Type B pancreatic cell (in vitro differentiated cells): ENCODE data around the gene ADAMTS6. TPM values are rescaled to one million over a fixed set of nuclear protein-coding genes. Genes with fewer than 3 reads are reported as not detected.
"Not testable (repeated sequence)": the region's sequence is repeated elsewhere in the genome, so short reads cannot be mapped to it uniquely, and the experiment has no call there.

Experiments
- DNase-seq: peaks from one replicate; pipeline ENCODE4 v3.0.0; 2021; ENCODE audit warnings: mixed read lengths; ENCODE audit not compliant: unreplicated experiment; ENCODE audit errors: extremely low spot score
- H3K27ac Mint-ChIP-seq: 2 replicates; pipeline ENCODE4 v1.8.0; 2021; ENCODE audit warnings: mild to moderate bottlenecking, mixed read lengths
- H3K27me3 Mint-ChIP-seq: 2 replicates; pipeline ENCODE4 v1.8.0; 2021; ENCODE audit warnings: mixed read lengths
- H3K36me3 Mint-ChIP-seq: 2 replicates; pipeline ENCODE4 v1.8.0; 2021; ENCODE audit warnings: mixed read lengths
- H3K4me1 Mint-ChIP-seq: one replicate; pipeline ENCODE4 v1.8.0; 2021; ENCODE audit warnings: mixed read lengths; ENCODE audit not compliant: unreplicated experiment
- H3K4me3 Mint-ChIP-seq: 2 replicates; pipeline ENCODE4 v1.8.0; 2021; ENCODE audit warnings: mild to moderate bottlenecking, mixed read lengths
- H3K9me3 Mint-ChIP-seq: 2 replicates; pipeline ENCODE4 v1.8.0; 2021; ENCODE audit warnings: mixed read lengths
- total RNA-seq: library from RNA; stranded (reverse); gene quantifications from 2 replicates; pipeline ENCODE4 v1.2.1, GENCODE V29; 2021; ENCODE audit warnings: low replicate concordance
- TF ChIP-seq, protein P1 (sequence below): fragments of 200-600 bp; sonication (generic); conservative IDR thresholded peaks from 2 replicates; pipeline ENCODE4 v1.5.0; 2021; ENCODE audit warnings: antibody characterized with exemption, mild to moderate bottlenecking

Gene ADAMTS6
- total RNA-seq, 1 donor from 2014 or later: 4.2 TPM

DNA sequence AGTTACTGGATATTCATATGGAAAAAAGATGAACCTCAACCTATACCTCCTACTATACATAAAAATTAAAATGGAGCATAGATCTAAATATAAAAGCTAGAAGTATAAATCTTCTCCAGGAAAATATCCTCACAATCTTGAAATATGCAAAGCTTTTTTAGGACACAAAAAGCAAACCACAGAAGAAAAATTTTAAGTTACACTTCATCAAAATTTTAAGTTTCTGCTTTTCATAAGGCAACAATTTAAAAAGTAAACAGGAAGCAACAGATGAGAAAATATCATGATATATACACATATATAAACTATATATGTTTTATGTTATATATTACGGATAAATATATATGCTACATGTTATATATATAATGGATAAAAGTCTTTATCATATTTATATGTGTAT, 157.5 kb downstream of the ADAMTS6 start:
- DNase-seq: no peak
- Mint-ChIP-seq H3K27ac (no peak overlapping the region), H3K9me3 (no peaks in the 10 kb centered on the region), H3K4me3 (no peak overlapping the region), H3K27me3 (no peaks in the 10 kb centered on the region), H3K4me1 (peaks cover 9% of the 10 kb centered on the region), H3K36me3 (no peaks in the 10 kb centered on the region)
- TF ChIP-seq, protein P1, sequence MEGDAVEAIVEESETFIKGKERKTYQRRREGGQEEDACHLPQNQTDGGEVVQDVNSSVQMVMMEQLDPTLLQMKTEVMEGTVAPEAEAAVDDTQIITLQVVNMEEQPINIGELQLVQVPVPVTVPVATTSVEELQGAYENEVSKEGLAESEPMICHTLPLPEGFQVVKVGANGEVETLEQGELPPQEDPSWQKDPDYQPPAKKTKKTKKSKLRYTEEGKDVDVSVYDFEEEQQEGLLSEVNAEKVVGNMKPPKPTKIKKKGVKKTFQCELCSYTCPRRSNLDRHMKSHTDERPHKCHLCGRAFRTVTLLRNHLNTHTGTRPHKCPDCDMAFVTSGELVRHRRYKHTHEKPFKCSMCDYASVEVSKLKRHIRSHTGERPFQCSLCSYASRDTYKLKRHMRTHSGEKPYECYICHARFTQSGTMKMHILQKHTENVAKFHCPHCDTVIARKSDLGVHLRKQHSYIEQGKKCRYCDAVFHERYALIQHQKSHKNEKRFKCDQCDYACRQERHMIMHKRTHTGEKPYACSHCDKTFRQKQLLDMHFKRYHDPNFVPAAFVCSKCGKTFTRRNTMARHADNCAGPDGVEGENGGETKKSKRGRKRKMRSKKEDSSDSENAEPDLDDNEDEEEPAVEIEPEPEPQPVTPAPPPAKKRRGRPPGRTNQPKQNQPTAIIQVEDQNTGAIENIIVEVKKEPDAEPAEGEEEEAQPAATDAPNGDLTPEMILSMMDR: no peak

DNA sequence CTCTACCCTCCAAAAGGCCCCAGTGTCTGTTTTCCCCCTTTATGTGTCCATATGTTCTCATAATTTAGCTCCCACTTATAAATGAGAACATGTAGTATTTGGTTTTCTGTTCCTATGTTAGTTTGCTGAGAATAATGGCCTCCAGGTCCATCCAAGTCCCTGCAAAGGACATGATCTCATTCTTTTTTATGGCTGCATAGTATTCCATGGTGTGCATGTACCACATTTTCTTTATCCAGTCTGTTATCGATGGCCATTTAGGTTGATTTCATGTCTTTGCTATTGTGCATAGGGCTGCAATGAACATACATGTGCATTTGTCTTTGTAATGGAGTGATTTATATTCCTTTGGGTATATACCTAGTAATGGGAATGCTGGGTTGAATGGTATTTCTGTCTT, 161.0 kb downstream of the ADAMTS6 start:
- H3K4me1 Mint-ChIP-seq, H3K27me3 Mint-ChIP-seq, H3K9me3 Mint-ChIP-seq, H3K36me3 Mint-ChIP-seq, DNase-seq, H3K4me3 Mint-ChIP-seq, H3K27ac Mint-ChIP-seq: not testable (repeated sequence)

DNA sequence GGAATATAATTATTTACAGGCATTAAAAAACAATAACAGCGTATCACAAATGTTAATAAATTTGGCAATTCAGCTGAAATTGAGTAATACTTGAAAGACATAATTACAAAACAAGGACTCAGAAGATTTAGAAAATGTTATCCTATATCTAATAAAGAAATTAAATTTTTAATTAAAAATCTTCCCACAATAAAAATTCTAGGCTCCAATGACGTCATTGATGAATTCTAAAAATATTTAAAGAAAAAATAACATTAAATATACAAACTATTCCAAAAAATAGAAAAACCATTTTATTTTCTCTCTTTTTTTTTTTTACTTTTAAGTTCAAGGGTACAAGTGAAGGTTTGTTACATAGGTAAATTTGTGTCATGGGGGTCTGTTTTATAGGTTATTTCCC, 161.5 kb downstream of the ADAMTS6 start:
- H3K9me3 Mint-ChIP-seq: peaks cover 4% of the 10 kb centered on the region
- no peaks in the 10 kb centered on the region for H3K4me1 Mint-ChIP-seq
- TF ChIP-seq, protein P1: no peak
- no peak for DNase-seq
- no peaks in the 10 kb centered on the region for H3K36me3 Mint-ChIP-seq
- H3K27ac Mint-ChIP-seq: no peak overlapping the region
- H3K4me3 Mint-ChIP-seq: no peak overlapping the region
- H3K27me3 Mint-ChIP-seq: no peaks in the 10 kb centered on the region

DNA sequence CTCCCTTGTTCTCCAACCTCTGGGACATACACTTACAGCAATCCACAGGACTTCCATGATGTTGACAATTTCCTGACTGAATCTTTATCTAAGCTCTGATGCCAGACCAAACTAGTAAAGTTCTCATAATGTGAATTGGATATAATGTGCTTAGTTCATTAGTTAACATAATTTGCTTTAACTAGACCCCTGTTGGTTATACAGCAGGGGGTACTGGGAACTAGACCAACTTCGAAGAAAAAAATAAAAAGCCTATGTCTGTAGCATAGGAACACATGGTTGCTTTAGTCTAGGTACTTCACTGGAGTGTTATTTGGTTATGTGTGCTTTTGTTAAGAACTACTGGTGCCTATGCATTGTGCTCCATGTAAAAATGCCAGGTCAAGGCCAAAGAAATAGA, 173.8 kb downstream of the ADAMTS6 start:
- Mint-ChIP-seq H3K4me1 (no peaks in the 10 kb centered on the region), H3K27me3 (no peaks in the 10 kb centered on the region), H3K4me3 (no peak overlapping the region), H3K36me3 (no peaks in the 10 kb centered on the region), H3K27ac (no peak overlapping the region), H3K9me3 (no peaks in the 10 kb centered on the region)
- DNase-seq: no peak
- TF ChIP-seq, protein P1: no peak

DNA sequence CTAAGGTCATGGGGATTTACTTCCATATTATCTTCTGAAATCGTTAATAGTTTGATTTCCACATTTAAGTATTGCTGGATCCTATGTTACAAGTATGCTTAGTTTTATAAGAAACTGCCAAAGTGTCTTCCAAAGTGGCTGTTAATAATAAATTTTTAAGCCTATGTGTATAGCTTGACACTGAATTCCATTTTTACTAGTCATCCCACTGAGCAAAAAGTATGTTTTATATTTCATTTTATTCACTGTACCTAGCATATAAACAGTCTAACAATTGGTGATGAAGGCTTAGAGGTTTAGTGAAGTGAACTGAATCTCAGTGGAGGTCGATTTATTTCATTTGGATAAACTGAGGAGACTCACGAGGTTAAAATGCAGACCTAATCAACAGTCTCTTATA, 174.6 kb downstream of the ADAMTS6 start:
- Mint-ChIP-seq H3K36me3 (no peaks in the 10 kb centered on the region), H3K27ac (no peak overlapping the region), H3K4me1 (no peaks in the 10 kb centered on the region), H3K4me3 (no peak overlapping the region), H3K27me3 (no peaks in the 10 kb centered on the region), H3K9me3 (no peaks in the 10 kb centered on the region)
- no peak for DNase-seq
- TF ChIP-seq, protein P1: no peak

DNA sequence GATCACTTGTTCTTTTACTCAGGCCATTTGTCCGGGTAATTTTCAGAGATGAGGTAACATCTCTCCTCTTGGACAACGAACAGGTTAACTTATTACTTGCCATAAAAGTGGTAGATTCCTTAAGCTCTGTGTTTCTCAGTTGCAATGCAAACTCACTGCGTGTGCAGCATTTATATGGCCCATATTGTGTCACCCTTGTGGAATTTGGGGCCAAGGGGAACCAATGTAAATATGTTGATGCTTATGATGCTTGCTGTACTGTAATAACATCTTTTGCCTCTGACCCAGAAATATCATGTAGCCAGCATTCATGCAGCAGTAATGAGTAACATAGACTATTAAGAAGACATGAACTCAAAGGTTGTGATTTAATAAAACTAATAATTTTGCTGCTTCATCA, 175.8 kb downstream of the ADAMTS6 start:
- Mint-ChIP-seq H3K4me3 (no peak overlapping the region), H3K27ac (no peak overlapping the region), H3K9me3 (no peaks in the 10 kb centered on the region), H3K27me3 (no peaks in the 10 kb centered on the region), H3K4me1 (no peaks in the 10 kb centered on the region), H3K36me3 (no peaks in the 10 kb centered on the region)
- TF ChIP-seq, protein P1: no peak
- DNase-seq: no peak
